ENCODE measurements around the gene HS3ST6. TPM values are rescaled to one million over a fixed set of nuclear protein-coding genes. Genes with fewer than 3 reads are reported as not detected.
A peak's percentile ranks its signal among the peaks of the same experiment; 100 is the strongest.
"Not testable (repeated sequence)": the region's sequence is repeated elsewhere in the genome, so short reads cannot be mapped to it uniquely, and the experiment has no call there.

Gene HS3ST6
- total RNA-seq, 1 donor from 2014 or later = not detected

- H3K27ac Mint-ChIP-seq (ENCODE audit: unreplicated experiment) = peak overlapping the region; percentile 92
- peaks cover 50% of the 10 kb centered on the region for H3K4me1 Mint-ChIP-seq (ENCODE audit: low read depth)
- no peaks in the 10 kb centered on the region for H3K27me3 Mint-ChIP-seq (ENCODE audit: low read depth)
- H3K9me3 Mint-ChIP-seq (ENCODE audit: low read depth) = no peaks in the 10 kb centered on the region
- H3K4me3 Mint-ChIP-seq (ENCODE audit: unreplicated experiment) = peak overlapping the region; percentile 87
- TF ChIP-seq, protein P1, sequence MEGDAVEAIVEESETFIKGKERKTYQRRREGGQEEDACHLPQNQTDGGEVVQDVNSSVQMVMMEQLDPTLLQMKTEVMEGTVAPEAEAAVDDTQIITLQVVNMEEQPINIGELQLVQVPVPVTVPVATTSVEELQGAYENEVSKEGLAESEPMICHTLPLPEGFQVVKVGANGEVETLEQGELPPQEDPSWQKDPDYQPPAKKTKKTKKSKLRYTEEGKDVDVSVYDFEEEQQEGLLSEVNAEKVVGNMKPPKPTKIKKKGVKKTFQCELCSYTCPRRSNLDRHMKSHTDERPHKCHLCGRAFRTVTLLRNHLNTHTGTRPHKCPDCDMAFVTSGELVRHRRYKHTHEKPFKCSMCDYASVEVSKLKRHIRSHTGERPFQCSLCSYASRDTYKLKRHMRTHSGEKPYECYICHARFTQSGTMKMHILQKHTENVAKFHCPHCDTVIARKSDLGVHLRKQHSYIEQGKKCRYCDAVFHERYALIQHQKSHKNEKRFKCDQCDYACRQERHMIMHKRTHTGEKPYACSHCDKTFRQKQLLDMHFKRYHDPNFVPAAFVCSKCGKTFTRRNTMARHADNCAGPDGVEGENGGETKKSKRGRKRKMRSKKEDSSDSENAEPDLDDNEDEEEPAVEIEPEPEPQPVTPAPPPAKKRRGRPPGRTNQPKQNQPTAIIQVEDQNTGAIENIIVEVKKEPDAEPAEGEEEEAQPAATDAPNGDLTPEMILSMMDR (IDR thresholded peaks at IDR 0.05) = peak; percentile 57
- H3K36me3 Mint-ChIP-seq (ENCODE audit: low read depth) = peaks cover 15% of the 10 kb centered on the region
- DNase-seq (ENCODE audit: low spot score) = no peak
Measured at GRCh38 chr16:1963806-1964505, 45.7 kb upstream of the HS3ST6 start.

GRCh38 chr16:1962161-1963153 is 44.2 kb upstream of the HS3ST6 start:
- H3K27ac Mint-ChIP-seq (ENCODE audit: unreplicated experiment) = peak overlapping the region; percentile 92
- peak overlapping the region; percentile 87 for H3K4me3 Mint-ChIP-seq (ENCODE audit: unreplicated experiment)
- H3K27me3 Mint-ChIP-seq (ENCODE audit: low read depth); H3K9me3 Mint-ChIP-seq (ENCODE audit: low read depth); DNase-seq (ENCODE audit: low spot score): not testable (repeated sequence)
- peaks cover 50% of the 10 kb centered on the region for H3K4me1 Mint-ChIP-seq (ENCODE audit: low read depth)
- H3K36me3 Mint-ChIP-seq (ENCODE audit: low read depth) = peaks cover 15% of the 10 kb centered on the region

DNA sequence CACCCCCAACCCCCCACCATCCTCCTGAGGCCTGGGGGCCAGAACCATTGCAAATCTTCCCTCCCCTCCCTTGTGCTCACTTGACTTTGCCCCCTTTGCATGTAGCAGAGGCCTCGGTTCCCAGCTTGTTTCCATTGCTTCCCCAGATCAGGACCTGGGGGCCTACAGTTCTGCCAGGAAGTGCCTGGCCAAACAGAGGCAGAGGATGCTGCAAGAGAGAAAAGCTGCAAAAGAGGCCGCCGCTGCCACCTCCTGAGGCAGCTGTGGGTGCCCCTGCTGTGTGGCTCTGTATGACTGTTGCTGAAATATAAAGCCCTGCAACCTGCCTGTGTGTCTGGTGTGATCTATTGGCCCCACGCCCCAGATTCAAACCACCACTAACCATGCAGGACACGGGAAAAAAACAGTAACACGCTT is 43.4 kb upstream of the HS3ST6 start:
- H3K4me3 Mint-ChIP-seq (ENCODE audit: unreplicated experiment) = no peak overlapping the region
- no peaks in the 10 kb centered on the region for H3K9me3 Mint-ChIP-seq (ENCODE audit: low read depth)
- H3K27ac Mint-ChIP-seq (ENCODE audit: unreplicated experiment) = peak overlapping the region; percentile 92
- no peaks in the 10 kb centered on the region for H3K27me3 Mint-ChIP-seq (ENCODE audit: low read depth)
- TF ChIP-seq, protein P1 (IDR thresholded peaks at IDR 0.05) = no peak
- H3K4me1 Mint-ChIP-seq (ENCODE audit: low read depth) = peaks cover 50% of the 10 kb centered on the region
- no peak for DNase-seq (ENCODE audit: low spot score)
- H3K36me3 Mint-ChIP-seq (ENCODE audit: low read depth) = peaks cover 15% of the 10 kb centered on the region

DNA sequence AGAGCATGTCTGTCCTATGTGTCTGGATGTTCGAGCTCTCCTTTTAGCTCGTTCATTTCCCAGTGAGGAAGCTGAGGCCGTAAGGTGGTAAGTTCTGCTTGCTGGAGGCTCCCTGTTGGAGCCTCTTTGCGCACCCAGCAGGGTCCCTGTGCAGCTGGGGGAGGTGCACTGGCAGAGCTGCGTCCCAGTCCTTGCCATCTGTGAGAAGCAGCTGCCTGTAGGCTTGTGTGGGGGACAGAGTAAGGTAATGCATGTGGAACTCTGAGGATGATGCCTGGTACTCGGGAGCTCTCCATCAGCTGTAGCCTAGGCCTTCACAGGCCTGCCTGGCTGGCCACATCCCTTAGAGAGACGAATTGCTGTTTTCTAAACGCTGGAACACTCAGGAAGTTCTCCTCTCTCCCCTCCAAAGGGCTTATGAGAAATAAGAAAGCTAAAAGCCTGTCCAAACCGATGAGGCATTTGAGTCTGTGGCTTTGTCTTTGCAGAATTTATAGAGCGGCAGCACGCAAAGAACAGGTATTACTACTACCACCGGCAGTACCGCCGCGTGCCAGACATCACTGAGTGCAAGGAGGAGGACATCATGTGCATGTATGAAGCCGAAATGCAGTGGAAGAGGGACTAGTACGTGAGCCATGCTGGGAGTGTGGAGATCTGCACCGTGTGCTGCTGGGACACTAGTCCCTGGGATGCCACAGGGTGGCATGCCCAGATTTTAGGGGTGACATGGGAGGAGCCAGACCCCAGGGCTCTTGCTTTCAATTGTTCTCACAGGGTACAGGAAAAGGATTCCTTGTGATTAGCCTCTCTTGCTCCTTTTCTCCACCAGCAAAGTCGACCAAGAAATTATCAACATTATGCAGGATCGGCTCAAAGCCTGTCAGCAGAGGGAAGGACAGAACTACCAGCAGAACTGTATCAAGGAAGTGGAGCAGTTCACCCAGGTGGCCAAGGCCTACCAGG is 42.7 kb upstream of the HS3ST6 start:
- DNase-seq (ENCODE audit: low spot score) = no peak
- H3K36me3 Mint-ChIP-seq (ENCODE audit: low read depth) = peaks cover 15% of the 10 kb centered on the region

More for the DNA sequence above, 42.7 kb upstream of the HS3ST6 start:
- H3K9me3 Mint-ChIP-seq (ENCODE audit: low read depth) = no peaks in the 10 kb centered on the region
- peak overlapping the region; percentile 97 for H3K4me3 Mint-ChIP-seq (ENCODE audit: unreplicated experiment)
- TF ChIP-seq, protein P1 (IDR thresholded peaks at IDR 0.05) = no peak
- H3K27ac Mint-ChIP-seq (ENCODE audit: unreplicated experiment) = peak overlapping the region; percentile 96
- H3K4me1 Mint-ChIP-seq (ENCODE audit: low read depth) = peaks cover 50% of the 10 kb centered on the region
- H3K27me3 Mint-ChIP-seq (ENCODE audit: low read depth) = no peaks in the 10 kb centered on the region

Measured in chondrocyte (in vitro differentiated cells).